ENCODE data around the gene PACSIN2.

The PACSIN2 gene

GRCh38 chr22:42912059-42912458 is 102.9 kb downstream of the PACSIN2 start:
- in situ Hi-C loops (cut with MboI; ENCODE audit: low sequenced_read_pairs): no loop called here

- in situ Hi-C loops (cut with MboI; ENCODE audit: low sequenced_read_pairs): no loop called here
These were observed 104.6 kb downstream of the PACSIN2 start for GRCh38 chr22:42910221-42910942.

- in situ Hi-C loops (cut with MboI; ENCODE audit: low sequenced_read_pairs): no loop called here
These were observed 105.4 kb downstream of the PACSIN2 start for GRCh38 chr22:42909363-42910058.

- in situ Hi-C loops (cut with MboI; ENCODE audit: low sequenced_read_pairs): no loop called here
These were observed 106.6 kb downstream of the PACSIN2 start for GRCh38 chr22:42908374-42908746.

GRCh38 chr22:42907404-42908373 is 107.3 kb downstream of the PACSIN2 start:
- in situ Hi-C loops (cut with MboI; ENCODE audit: low sequenced_read_pairs): no loop called here

- in situ Hi-C loops (cut with MboI; ENCODE audit: low sequenced_read_pairs): no loop called here
These were observed 108.2 kb downstream of the PACSIN2 start for GRCh38 chr22:42906605-42907348.

GRCh38 chr22:42905702-42906183 is 109.2 kb downstream of the PACSIN2 start:
- in situ Hi-C loops (cut with MboI; ENCODE audit: low sequenced_read_pairs): no loop called here

- in situ Hi-C loops (cut with MboI; ENCODE audit: low sequenced_read_pairs): no loop called here
These were observed 109.7 kb downstream of the PACSIN2 start for GRCh38 chr22:42905217-42905616.

- in situ Hi-C loops (cut with MboI; ENCODE audit: low sequenced_read_pairs): no loop called here
These were observed 110.9 kb downstream of the PACSIN2 start for GRCh38 chr22:42904050-42904449.

- in situ Hi-C loops (cut with MboI; ENCODE audit: low sequenced_read_pairs): no loop called here
These were observed 112.0 kb downstream of the PACSIN2 start for GRCh38 chr22:42902875-42903510.

GRCh38 chr22:42901790-42902508 is 113.0 kb downstream of the PACSIN2 start:
- in situ Hi-C loops (cut with MboI; ENCODE audit: low sequenced_read_pairs): no loop called here

GRCh38 chr22:42897960-42898359 is 117.0 kb downstream of the PACSIN2 start:
- in situ Hi-C loops (cut with MboI; ENCODE audit: low sequenced_read_pairs): no loop called here

GRCh38 chr22:42895541-42895981 is 119.4 kb downstream of the PACSIN2 start:
- in situ Hi-C loops (cut with MboI; ENCODE audit: low sequenced_read_pairs): no loop called here

GRCh38 chr22:42895087-42895486 is 119.9 kb downstream of the PACSIN2 start:
- in situ Hi-C loops (cut with MboI; ENCODE audit: low sequenced_read_pairs): no loop called here

GRCh38 chr22:42893371-42894150 is 121.4 kb downstream of the PACSIN2 start:
- in situ Hi-C loops (cut with MboI; ENCODE audit: low sequenced_read_pairs): no loop called here

- in situ Hi-C loops (cut with MboI; ENCODE audit: low sequenced_read_pairs): no loop called here
These were observed 122.2 kb downstream of the PACSIN2 start for GRCh38 chr22:42892571-42893316.

GRCh38 chr22:42892156-42892555 is 122.8 kb downstream of the PACSIN2 start:
- in situ Hi-C loops (cut with MboI; ENCODE audit: low sequenced_read_pairs): no loop called here

GRCh38 chr22:42891696-42892095 is 123.3 kb downstream of the PACSIN2 start:
- in situ Hi-C loops (cut with MboI; ENCODE audit: low sequenced_read_pairs): no loop called here
